HCT116 (cell line): ENCODE measurements around the gene MED27. TPM values are rescaled to one million over a fixed set of nuclear protein-coding genes. Genes with fewer than 3 reads are reported as not detected.

Experiments
- ATAC-seq: fragments of 200-7000 bp; cut with Tn5 transposase; 2 replicates; pipeline ENCODE4 v1.9.1; 2020; ENCODE audit warnings: mild to moderate bottlenecking, moderate library complexity
- BruUV-seq: library from RNA; stranded (reverse); fragments of 400-500 nt; replicated peaks from 2 replicates; lab custom pipeline; 2021; lab: Mats Ljungman, UMichigan
- CTCF ChIA-PET: fragments of 300-600 bp; sonication (Branson Sonifier 250); formaldehyde crosslinking; loops from one replicate; lab custom pipeline; 2021; ENCODE audit warnings: antibody characterized with exemption; lab: Charles Lee
- POLR2A ChIA-PET: fragments of 300-600, 350-600 bp; sonication (Branson Sonifier 250); formaldehyde crosslinking; loops from one replicate; lab custom pipeline; 2021; ENCODE audit warnings: antibody characterized with exemption; lab: Charles Lee
- RAD21 ChIA-PET, 2 experiments: fragments of 300-600 bp; sonication (Branson Sonifier 250); formaldehyde crosslinking; loops; one replicate each; lab custom pipeline; 2023; ENCODE audit warnings: low total read pairs in 2 of 2; ENCODE audit not compliant: uncharacterized antibody in 2 of 2, unreplicated experiment in 2 of 2, low non-redundant PET in 1 of 2; lab: Charles Lee
- DNase-seq: peaks from one replicate; pipeline ENCODE4 v3.0.0-alpha.2; 2010; ENCODE audit warnings: low read depth, low spot score
- H2AFZ ChIP-seq: fragments of 200-600 bp; shearing (Covaris generic), sonication (generic); 2 replicates; pipeline ENCODE4 v1.6.1; 2017; ENCODE audit warnings: low read depth, mixed run types, mixed read lengths, antibody characterized with exemption, low read length; ENCODE audit not compliant: poor library complexity, severe bottlenecking
- H3K27ac ChIP-seq: 2 replicates; pipeline ENCODE4 v1.5.1; 2012; ENCODE audit warnings: low read depth, low read length
- H3K27me3 ChIP-seq: fragments of 200-600 bp; sonication (generic); 2 replicates; pipeline ENCODE4 v1.6.1; 2016; ENCODE audit warnings: mixed run types, low read length, mixed read lengths; ENCODE audit not compliant: insufficient read depth
- H3K36me3 ChIP-seq, 2 experiments: fragments of 200-500 bp in 1 of 2; fragments of 200-600 bp in 1 of 2; sonication (Bioruptor generic) in 1 of 2; sonication (generic) in 1 of 2; 2 replicates each; pipeline versions ENCODE4 v1.5.1 to v1.6.1; 2014 to 2016; ENCODE audit warnings: low read length in 2 of 2, inconsistent platforms in 1 of 2, mixed read lengths in 1 of 2, mixed run types in 1 of 2; ENCODE audit not compliant: insufficient read depth in 2 of 2, control insufficient read depth in 1 of 2
- H3K4me1 ChIP-seq, 2 experiments: fragments of 200-600 bp in 1 of 2; sonication (generic) in 1 of 2; 2 replicates each; pipeline versions ENCODE4 v1.5.1 to v1.6.1; 2012 to 2017; ENCODE audit warnings: low read length in 2 of 2, inconsistent platforms in 1 of 2, mild to moderate bottlenecking in 1 of 2, mixed read lengths in 1 of 2, mixed run types in 1 of 2, moderate library complexity in 1 of 2; ENCODE audit not compliant: insufficient read depth in 2 of 2, control insufficient read depth in 1 of 2
- H3K4me2 ChIP-seq: fragments of 200-600 bp; sonication (generic); 2 replicates; pipeline ENCODE4 v1.6.1; 2017; ENCODE audit warnings: mixed run types, low read length, mixed read lengths
- H3K4me3 ChIP-seq, 2 experiments: fragments of 200-600 bp in 1 of 2; sonication (generic) in 1 of 2; replicated peaks in 1 of 2; 2 replicates each; pipeline ENCODE4 v1.5.1; 2011 to 2016; ENCODE audit warnings: low read length in 2 of 2, control low read depth in 1 of 2, low read depth in 1 of 2, mild to moderate bottlenecking in 1 of 2, mixed read lengths in 1 of 2, mixed run types in 1 of 2
- H3K79me2 ChIP-seq: fragments of 200-600 bp; sonication (generic); 2 replicates; pipeline ENCODE4 v1.6.1; 2017; ENCODE audit warnings: mild to moderate bottlenecking, mixed run types, low read length, moderate library complexity, mixed read lengths; ENCODE audit not compliant: insufficient read depth
- H3K9ac ChIP-seq: fragments of 200-600 bp; sonication (generic); 2 replicates; pipeline ENCODE4 v1.6.1; 2016; ENCODE audit warnings: low read length, mixed read lengths
- H3K9me2 ChIP-seq: fragments of 200-600 bp; sonication (generic), shearing (Covaris generic); 2 replicates; pipeline ENCODE4 v1.6.1; 2017; ENCODE audit warnings: mixed run types, mild to moderate bottlenecking, moderate library complexity; ENCODE audit not compliant: insufficient read depth
- H3K9me3 ChIP-seq, 2 experiments: fragments of 200-500 bp in 1 of 2; fragments of 200-600 bp in 1 of 2; sonication (Bioruptor generic) in 1 of 2; sonication (generic) in 1 of 2; 2 replicates each; pipeline ENCODE4 v1.6.1; 2014 to 2017; ENCODE audit warnings: low read length in 2 of 2, mixed read lengths in 2 of 2, inconsistent platforms in 1 of 2, low read depth in 1 of 2, mild to moderate bottlenecking in 1 of 2, mixed run types in 1 of 2, moderate library complexity in 1 of 2; ENCODE audit not compliant: control insufficient read depth in 1 of 2, insufficient read depth in 1 of 2
- H4K20me1 ChIP-seq: fragments of 200-600 bp; sonication (generic), shearing (Covaris generic); 2 replicates; pipeline ENCODE4 v1.6.1; 2017; ENCODE audit warnings: mixed run types, mild to moderate bottlenecking, moderate library complexity; ENCODE audit not compliant: insufficient read depth
- CBX3 ChIP-seq: IDR thresholded peaks from 2 replicates; pipeline ENCODE4 v1.6.1; 2012; ENCODE audit warnings: low read depth
- CEBPB ChIP-seq: IDR thresholded peaks from 2 replicates; pipeline ENCODE4 v1.6.1; 2012; ENCODE audit warnings: low read depth
- EGR1 ChIP-seq: IDR thresholded peaks from 2 replicates; pipeline ENCODE4 v1.6.1; 2012; ENCODE audit warnings: low read depth
- ELF1 ChIP-seq: IDR thresholded peaks from 2 replicates; pipeline ENCODE4 v1.6.1; 2012; ENCODE audit warnings: low read depth, borderline replicate concordance
- EZH2 ChIP-seq: fragments of 200-600 bp; sonication (generic); IDR thresholded peaks from 2 replicates; pipeline ENCODE4 v1.6.1; 2017; ENCODE audit warnings: antibody characterized with exemption, mixed run types
- FOSL1 ChIP-seq: IDR thresholded peaks from 2 replicates; pipeline ENCODE4 v1.6.1; 2012; ENCODE audit warnings: low read depth
- JUND ChIP-seq: IDR thresholded peaks from 2 replicates; pipeline ENCODE4 v1.6.1; 2012
- MAX ChIP-seq: IDR thresholded peaks from 2 replicates; pipeline ENCODE4 v1.6.1; 2012
- POLR2A ChIP-seq: IDR thresholded peaks from 2 replicates; pipeline ENCODE4 v1.7.0; 2011; ENCODE audit warnings: borderline replicate concordance; ENCODE audit not compliant: insufficient read depth, insufficient read length; ENCODE audit errors: extremely low read depth
- POLR2AphosphoS5 ChIP-seq: IDR thresholded peaks from 2 replicates; pipeline ENCODE4 v1.6.1; 2011; ENCODE audit warnings: mild to moderate bottlenecking, low read depth, low read length, moderate library complexity
- REST ChIP-seq: IDR thresholded peaks from 2 replicates; pipeline ENCODE4 v1.6.1; 2012; ENCODE audit warnings: low read depth
- SIN3A ChIP-seq: IDR thresholded peaks from 2 replicates; pipeline ENCODE4 v1.6.1; 2012; ENCODE audit warnings: low read depth
- SP1 ChIP-seq: IDR thresholded peaks from 2 replicates; pipeline ENCODE4 v1.6.1; 2012; ENCODE audit warnings: low read depth
- ZBTB33 ChIP-seq: IDR thresholded peaks from 2 replicates; pipeline ENCODE4 v1.6.1; 2011; ENCODE audit warnings: mild to moderate bottlenecking, low read length, moderate library complexity; ENCODE audit not compliant: insufficient replicate concordance; ENCODE audit errors: extremely low read depth
- ZFX ChIP-seq: fragments of 450-650 bp; IDR thresholded peaks from 2 replicates; pipeline ENCODE4 v1.6.1; 2017
- ZNF274 ChIP-seq: fragments of 200-500 bp; sonication (Bioruptor generic); IDR thresholded peaks from 2 replicates; pipeline ENCODE4 v1.6.1; 2014; ENCODE audit warnings: mild to moderate bottlenecking, low read depth, low read length, inconsistent platforms
- intact Hi-C: fragments of 100-400 bp; cut with micrococcal nuclease; formaldehyde crosslinking; loops from 2 replicates; pipeline ENCODE4 v1.10.0; 2022
- total RNA-seq: library from RNA; stranded (reverse); gene quantifications from one replicate; pipeline ENCODE4 v1.2.1, GENCODE V29; 2021; ENCODE audit not compliant: unreplicated experiment
- TF ChIP-seq, protein P1 (sequence below), 3 experiments: fragments of 200-600 bp in 1 of 3; sonication (generic) in 1 of 3; IDR thresholded peaks in 2 of 3; conservative IDR thresholded peaks in 1 of 3; 2 replicates each; pipeline ENCODE4 v1.5.1; 2012 to 2017; ENCODE audit warnings: low read depth in 2 of 3, low read length in 2 of 3, antibody characterized with exemption in 1 of 3, borderline replicate concordance in 1 of 3, control low read depth in 1 of 3, mild to moderate bottlenecking in 1 of 3, mixed read lengths in 1 of 3, mixed run types in 1 of 3, moderate library complexity in 1 of 3; ENCODE audit not compliant: insufficient read depth in 1 of 3

Gene MED27
- total RNA-seq, 1 experiment from 2014 or later, result 26.9 TPM

GRCh38 chr9:132008855-132009812, 70.5 kb downstream of the MED27 start:
- no peak overlapping the region for H3K4me3 ChIP-seq
- RAD21 ChIA-PET, result no interaction called here
- CTCF ChIA-PET, result no interaction called here
- H3K4me1 ChIP-seq, result peaks cover 18% of the 10 kb centered on the region in 2 experiments
- TF ChIP-seq SIN3A, result no peak
- no peak for TF ChIP-seq JUND
- TF ChIP-seq FOSL1, result no peak
- TF ChIP-seq ZBTB33, result no peak
- TF ChIP-seq EGR1, result no peak
- TF ChIP-seq MAX, result no peak
- no peak for TF ChIP-seq POLR2A
- no peak for TF ChIP-seq POLR2AphosphoS5
- no peak for TF ChIP-seq SP1
- no peak for TF ChIP-seq ZFX
- TF ChIP-seq EZH2, result no peak
- TF ChIP-seq, protein P1, sequence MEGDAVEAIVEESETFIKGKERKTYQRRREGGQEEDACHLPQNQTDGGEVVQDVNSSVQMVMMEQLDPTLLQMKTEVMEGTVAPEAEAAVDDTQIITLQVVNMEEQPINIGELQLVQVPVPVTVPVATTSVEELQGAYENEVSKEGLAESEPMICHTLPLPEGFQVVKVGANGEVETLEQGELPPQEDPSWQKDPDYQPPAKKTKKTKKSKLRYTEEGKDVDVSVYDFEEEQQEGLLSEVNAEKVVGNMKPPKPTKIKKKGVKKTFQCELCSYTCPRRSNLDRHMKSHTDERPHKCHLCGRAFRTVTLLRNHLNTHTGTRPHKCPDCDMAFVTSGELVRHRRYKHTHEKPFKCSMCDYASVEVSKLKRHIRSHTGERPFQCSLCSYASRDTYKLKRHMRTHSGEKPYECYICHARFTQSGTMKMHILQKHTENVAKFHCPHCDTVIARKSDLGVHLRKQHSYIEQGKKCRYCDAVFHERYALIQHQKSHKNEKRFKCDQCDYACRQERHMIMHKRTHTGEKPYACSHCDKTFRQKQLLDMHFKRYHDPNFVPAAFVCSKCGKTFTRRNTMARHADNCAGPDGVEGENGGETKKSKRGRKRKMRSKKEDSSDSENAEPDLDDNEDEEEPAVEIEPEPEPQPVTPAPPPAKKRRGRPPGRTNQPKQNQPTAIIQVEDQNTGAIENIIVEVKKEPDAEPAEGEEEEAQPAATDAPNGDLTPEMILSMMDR (IDR thresholded peaks at IDR 0.05 in 2 of 3, conservative IDR thresholded peaks at IDR 0.05 in 1 of 3; ENCODE audit: borderline replicate concordance in 1 of 3, insufficient read depth in 1 of 3, low read depth in 2 of 3, low read length in 2 of 3), result no peak
- no peak for TF ChIP-seq ELF1
- no peak for TF ChIP-seq CBX3
- TF ChIP-seq CEBPB, result no peak
- TF ChIP-seq ZNF274, result no peak
- no peak for TF ChIP-seq REST
- TF ChIP-seq, all 23 proteins: peak for 0
- no peaks in the 10 kb centered on the region; the same call in 1 of the 2 replicates for H3K79me2 ChIP-seq
- H3K9ac ChIP-seq, result no peak overlapping the region
- no peaks in the 10 kb centered on the region for H3K27me3 ChIP-seq
- H2AFZ ChIP-seq, result no peak overlapping the region
- DNase-seq (no peak), ATAC-seq (no peak)
- POLR2A ChIA-PET, result no interaction called here
- peak overlapping the region; percentile 62 for H3K4me2 ChIP-seq
- no peak overlapping the region for H3K27ac ChIP-seq
- BruUV-seq, result no TSS peak
- intact Hi-C loops, result no loop called here
- no peaks in the 10 kb centered on the region for H3K36me3 ChIP-seq
- H3K9me2 ChIP-seq, result no peaks in the 10 kb centered on the region
- H4K20me1 ChIP-seq, result no peaks in the 10 kb centered on the region; the same call in 1 of the 2 replicates
- no peaks in the 10 kb centered on the region for H3K9me3 ChIP-seq
